Astrocyte of the spinal cord (primary cell): ENCODE results near the gene GBA2.

ENCODE experiments used
- DNase-seq: peaks from one replicate; pipeline ENCODE4 v3.0.0; 2011; ENCODE audit warnings: low read depth, low spot score
- H3K4me3 ChIP-seq: 2 replicates; pipeline ENCODE4 v1.5.1; 2011; ENCODE audit warnings: low read depth, mild to moderate bottlenecking, low read length, moderate library complexity
- CTCF ChIP-seq: IDR thresholded peaks from 2 replicates; pipeline ENCODE4 v1.5.1; 2012; ENCODE audit warnings: low read depth, mild to moderate bottlenecking, low read length, inconsistent platforms
- in situ Hi-C: cut with HindIII; loops from 2 replicates; pipeline ENCODE4 v1.10.0; 2017; ENCODE audit warnings: low sequenced_read_pairs

Gene GBA2

GRCh38 chr9:35778496-35778895, 29.5 kb upstream of the GBA2 start:
- H3K4me3 ChIP-seq, result no peak overlapping the region
- TF ChIP-seq CTCF, result no peak
- in situ Hi-C loops, result no loop called here
- no peak for DNase-seq

DNA sequence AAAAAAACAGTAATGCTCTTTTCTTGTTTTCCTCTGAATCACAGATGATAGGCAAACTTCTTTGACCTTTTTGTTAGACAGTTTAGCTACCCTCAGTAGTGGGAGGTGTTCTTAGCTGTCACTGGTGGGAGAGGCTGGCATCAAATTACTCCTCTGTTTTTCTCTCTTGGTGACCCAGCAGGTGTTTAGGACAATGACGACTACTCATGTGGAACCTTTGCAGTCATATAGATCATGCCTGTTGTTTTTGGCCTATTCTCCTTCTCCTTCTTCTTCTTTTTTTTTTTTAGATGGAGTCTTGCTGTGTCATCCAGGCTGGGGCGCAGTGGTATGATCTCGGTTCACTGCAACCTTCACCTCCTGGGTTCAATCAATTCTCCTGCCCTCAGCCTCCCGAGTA, 27.0 kb upstream of the GBA2 start:
- no peak overlapping the region for H3K4me3 ChIP-seq
- no peak for DNase-seq
- TF ChIP-seq CTCF, result no peak
- in situ Hi-C loops, result no loop called here

GRCh38 chr9:35774907-35775635, 26.0 kb upstream of the GBA2 start:
- no peak for DNase-seq
- no peak for TF ChIP-seq CTCF
- in situ Hi-C loops, result no loop called here
- H3K4me3 ChIP-seq, result no peak overlapping the region

- TF ChIP-seq CTCF, result no peak
- in situ Hi-C loops, result no loop called here
- no peak for DNase-seq
- no peak overlapping the region for H3K4me3 ChIP-seq
These were observed 22.9 kb upstream of the GBA2 start for GRCh38 chr9:35771943-35772342.

DNA sequence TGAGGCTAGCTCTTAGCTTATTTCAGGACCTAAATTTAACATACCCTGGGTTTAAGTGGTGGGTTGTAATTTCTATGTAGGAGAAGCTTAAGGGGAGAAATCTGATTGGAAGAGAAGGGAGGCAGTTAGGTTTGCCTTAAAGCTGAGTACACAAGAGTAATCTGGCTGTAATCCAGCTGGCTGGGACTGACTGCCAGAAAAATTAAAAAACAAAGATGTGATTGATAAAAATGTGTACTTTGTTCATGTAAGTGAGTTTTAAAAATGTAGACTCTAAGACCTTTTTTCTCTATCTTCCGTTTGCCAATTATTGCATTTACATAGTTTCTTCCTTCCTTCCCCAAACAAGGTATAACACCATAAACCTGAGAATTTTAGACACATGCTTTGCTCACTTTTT, 22.5 kb upstream of the GBA2 start:
- DNase-seq, result no peak
- no peak overlapping the region for H3K4me3 ChIP-seq
- in situ Hi-C loops, result no loop called here
- no peak for TF ChIP-seq CTCF

GRCh38 chr9:35771075-35771433, 22.0 kb upstream of the GBA2 start:
- no peak for DNase-seq
- in situ Hi-C loops, result no loop called here
- no peak overlapping the region for H3K4me3 ChIP-seq
- no peak for TF ChIP-seq CTCF
